Measurements from ENCODE around the gene SLC15A3. TPM values are rescaled to one million over a fixed set of nuclear protein-coding genes. Genes with fewer than 3 reads are reported as not detected.

SLC15A3 gene
- total RNA-seq, 1 donor from 2014 or later, result 32.3 TPM

- DNase-seq (ENCODE audit: low spot score), result no peak
Observed at GRCh38 chr11:60889869-60890311, 62.1 kb downstream of the SLC15A3 start.

DNA sequence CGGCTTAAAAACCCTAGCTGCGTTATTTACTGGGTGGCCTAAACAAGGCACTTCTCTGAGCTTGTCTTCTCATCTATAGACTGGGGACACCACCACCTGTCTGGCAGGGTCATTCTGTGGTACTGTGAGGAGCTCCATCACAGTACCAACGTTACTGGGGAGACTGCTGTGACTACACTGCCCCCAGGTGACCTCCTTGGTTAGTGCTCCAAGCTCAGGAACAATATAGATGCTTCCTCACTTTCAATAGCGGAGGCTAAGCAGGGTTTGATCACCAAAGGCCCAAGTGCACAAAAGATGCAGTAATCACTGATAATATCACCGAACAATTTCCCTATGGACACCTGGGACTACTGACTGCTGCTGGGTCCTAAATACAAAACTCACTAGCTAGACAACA lies 64.4 kb downstream of the SLC15A3 start:
- no peak for DNase-seq (ENCODE audit: low spot score)

Other genes with a start within 250 kb of the SLC15A3 start
- gene MS4A18, start 227.5 kb downstream of the SLC15A3 start, total RNA-seq, result not detected
- not detected for gene MS4A15, start 195.3 kb downstream of the SLC15A3 start, total RNA-seq
- gene MS4A10, start 166.8 kb downstream of the SLC15A3 start, total RNA-seq, result not detected
- 33.4 TPM for gene CCDC86, start 110.1 kb downstream of the SLC15A3 start, total RNA-seq
- gene PTGDR2, start 96.2 kb downstream of the SLC15A3 start, total RNA-seq, result 0.13 TPM
- gene ZP1, start 84.6 kb downstream of the SLC15A3 start, total RNA-seq, result not detected
- gene PRPF19, start 45.6 kb downstream of the SLC15A3 start, total RNA-seq, result 113 TPM
- gene TMEM109, start 38.0 kb downstream of the SLC15A3 start, total RNA-seq, result 86.8 TPM
- gene TMEM132A, start 27.7 kb downstream of the SLC15A3 start, total RNA-seq, result 8.0 TPM
- 4.2 TPM for gene CD6, start 19.5 kb upstream of the SLC15A3 start, total RNA-seq
- 1.6 TPM for gene CD5, start 150.3 kb upstream of the SLC15A3 start, total RNA-seq
- gene VPS37C, start 209.2 kb upstream of the SLC15A3 start, total RNA-seq, result 30.8 TPM